ENCODE results near the gene LARGE2.
A peak's percentile ranks its signal among the peaks of the same experiment; 100 is the strongest.

The LARGE2 gene

GRCh38 chr11:45917623-45918330, 4.7 kb upstream of the LARGE2 start, which contains the start of gene PEX16:
PEX16 (minus strand) TSS chr11:45917877; CDS start chr11:45917811, 66 bp downstream.
- DNase-seq (peak; percentile 99), ATAC-seq (ENCODE audit: insufficient read depth, low read depth) (peak; percentile 94)
- peaks cover 21% of the 10 kb centered on the region for H3K79me2 ChIP-seq (ENCODE audit: insufficient read depth, low read length)
- no peaks in the 10 kb centered on the region for H3K9me3 ChIP-seq (ENCODE audit: insufficient read depth, low read length, severe bottlenecking)
- peaks cover 10% of the 10 kb centered on the region for H4K20me1 ChIP-seq (ENCODE audit: insufficient read depth, low read length)
- peaks cover 32% of the 10 kb centered on the region for H3K4me1 ChIP-seq (ENCODE audit: insufficient read depth, low read length)
- peak within 1 kb of the TSS; percentile 82 for H3K27ac ChIP-seq (ENCODE audit: low read length)
- H3K9ac ChIP-seq (ENCODE audit: low read depth, low read length): peak within 1 kb of the TSS; percentile 74
- peaks cover 35% of the 10 kb centered on the region for H3K36me3 ChIP-seq (ENCODE audit: insufficient read depth, low read length)
- H3K4me2 ChIP-seq (ENCODE audit: insufficient read depth, low read length): peak within 1 kb of the TSS; percentile 94
- H3K4me3 ChIP-seq (ENCODE audit: low read depth in 1 of 2, low read length in 2 of 2): peak within 1 kb of the TSS; percentile 64 to 91
- no peak for TF ChIP-seq CTCF (IDR thresholded peaks at IDR 0.05; ENCODE audit: borderline replicate concordance, extremely low read depth, low read length, poor library complexity, severe bottlenecking)
- TF ChIP-seq EZH2 (IDR thresholded peaks at IDR 0.05; ENCODE audit: borderline replicate concordance, low read depth, low read length, severe bottlenecking): no peak
- H3K27me3 ChIP-seq (ENCODE audit: insufficient read depth, low read length, poor library complexity): no peaks in the 10 kb centered on the region
- H2AFZ ChIP-seq (ENCODE audit: low read depth, low read length): peak within 1 kb of the TSS; percentile 89

- peak overlapping the region; percentile 94 for H3K4me2 ChIP-seq (ENCODE audit: insufficient read depth, low read length)
- H4K20me1 ChIP-seq (ENCODE audit: insufficient read depth, low read length): peaks cover 10% of the 10 kb centered on the region
- no peak for TF ChIP-seq EZH2 (IDR thresholded peaks at IDR 0.05; ENCODE audit: borderline replicate concordance, low read depth, low read length, severe bottlenecking)
- TF ChIP-seq CTCF (IDR thresholded peaks at IDR 0.05; ENCODE audit: borderline replicate concordance, extremely low read depth, low read length, poor library complexity, severe bottlenecking): no peak
- peaks cover 29% of the 10 kb centered on the region for H3K36me3 ChIP-seq (ENCODE audit: insufficient read depth, low read length)
- H3K9me3 ChIP-seq (ENCODE audit: insufficient read depth, low read length, severe bottlenecking): no peaks in the 10 kb centered on the region
- DNase-seq (peak; percentile 74), ATAC-seq (ENCODE audit: insufficient read depth, low read depth) (peak; percentile 52)
- peak overlapping the region; percentile 64 to 91 for H3K4me3 ChIP-seq (ENCODE audit: low read depth in 1 of 2, low read length in 2 of 2)
- peak overlapping the region; percentile 74 for H3K9ac ChIP-seq (ENCODE audit: low read depth, low read length)
- H3K27me3 ChIP-seq (ENCODE audit: insufficient read depth, low read length, poor library complexity): no peaks in the 10 kb centered on the region
- H3K4me1 ChIP-seq (ENCODE audit: insufficient read depth, low read length): peaks cover 32% of the 10 kb centered on the region
- H2AFZ ChIP-seq (ENCODE audit: low read depth, low read length): peak overlapping the region; percentile 89
- peaks cover 21% of the 10 kb centered on the region for H3K79me2 ChIP-seq (ENCODE audit: insufficient read depth, low read length)
- H3K27ac ChIP-seq (ENCODE audit: low read length): peak overlapping the region; percentile 82
Observed at GRCh38 chr11:45918331-45918941, 4.0 kb upstream of the LARGE2 start.

- DNase-seq (no peak), ATAC-seq (ENCODE audit: insufficient read depth, low read depth) (no peak)
- H4K20me1 ChIP-seq (ENCODE audit: insufficient read depth, low read length): peaks cover 10% of the 10 kb centered on the region
- no peak overlapping the region; the same call in 1 of the 2 replicates for H3K27ac ChIP-seq (ENCODE audit: low read length)
- peak overlapping the region; percentile 74 for H3K9ac ChIP-seq (ENCODE audit: low read depth, low read length)
- H3K27me3 ChIP-seq (ENCODE audit: insufficient read depth, low read length, poor library complexity): no peaks in the 10 kb centered on the region
- H2AFZ ChIP-seq (ENCODE audit: low read depth, low read length): peak overlapping the region; percentile 89
- H3K36me3 ChIP-seq (ENCODE audit: insufficient read depth, low read length): peaks cover 22% of the 10 kb centered on the region
- TF ChIP-seq EZH2 (IDR thresholded peaks at IDR 0.05; ENCODE audit: borderline replicate concordance, low read depth, low read length, severe bottlenecking) (no peak), CTCF (IDR thresholded peaks at IDR 0.05; ENCODE audit: borderline replicate concordance, extremely low read depth, low read length, poor library complexity, severe bottlenecking) (no peak)
- peaks cover 32% of the 10 kb centered on the region for H3K4me1 ChIP-seq (ENCODE audit: insufficient read depth, low read length)
- peak overlapping the region; percentile 94 for H3K4me2 ChIP-seq (ENCODE audit: insufficient read depth, low read length)
- H3K4me3 ChIP-seq (ENCODE audit: low read depth in 1 of 2, low read length in 2 of 2): peak overlapping the region; percentile 64 to 91; a peak in 3 of 4 replicates
- no peaks in the 10 kb centered on the region for H3K9me3 ChIP-seq (ENCODE audit: insufficient read depth, low read length, severe bottlenecking)
- H3K79me2 ChIP-seq (ENCODE audit: insufficient read depth, low read length): peaks cover 21% of the 10 kb centered on the region
Observed at GRCh38 chr11:45918962-45919675, 3.3 kb upstream of the LARGE2 start.

All from DND-41 (cell line).